ENCODE results near the gene BRK1. TPM values are rescaled to one million over a fixed set of nuclear protein-coding genes. Genes with fewer than 3 reads are reported as not detected.
"Not testable (repeated sequence)": the region's sequence is repeated elsewhere in the genome, so short reads cannot be mapped to it uniquely, and the experiment has no call there.

Gene BRK1
- total RNA-seq, 2 donors from 2014 or later, result 52.4 to 53.8 TPM

DNA sequence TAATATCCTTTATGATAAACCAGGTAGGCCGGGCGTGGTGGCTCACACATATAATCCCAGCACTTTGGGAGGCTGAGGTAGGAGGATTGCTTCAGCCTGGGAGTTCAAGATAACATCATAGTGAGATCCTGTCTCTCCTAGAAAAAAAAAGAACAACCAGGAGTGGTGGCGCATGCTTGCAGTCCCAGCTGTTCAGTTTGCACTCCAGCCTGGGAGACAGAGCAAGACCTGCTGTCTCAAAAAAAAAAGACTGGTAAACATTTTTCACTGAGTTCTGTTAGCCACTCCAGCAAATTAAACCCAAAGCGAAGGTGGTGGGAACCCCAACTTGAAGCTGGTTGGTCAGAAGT, 39.6 kb downstream of the BRK1 start:
- Mint-ChIP-seq H3K27ac (peak overlapping the region; percentile 41), H3K36me3 (ENCODE audit: low read depth) (no peaks in the 10 kb centered on the region)

DNA sequence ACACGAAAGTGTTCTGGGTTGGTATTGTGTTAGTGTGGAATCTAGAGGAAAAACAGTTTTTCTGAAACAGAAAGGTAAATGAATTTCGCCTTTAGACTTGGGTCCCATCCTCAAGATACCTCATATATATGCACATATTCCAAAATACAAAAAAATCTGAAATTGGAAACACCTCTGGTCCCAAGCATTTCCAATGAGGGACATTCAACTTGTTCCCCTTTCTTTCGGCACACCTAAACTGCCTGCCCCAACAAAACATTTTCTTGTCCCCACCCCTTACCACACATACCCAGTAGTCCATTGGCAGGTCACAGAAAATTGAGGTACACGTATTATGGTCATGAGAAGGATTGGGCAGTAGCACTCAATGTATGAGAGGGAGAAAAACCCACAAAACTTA, 40.2 kb downstream of the BRK1 start:
- Mint-ChIP-seq H3K36me3 (ENCODE audit: low read depth) (no peaks in the 10 kb centered on the region), H3K27ac (no peak overlapping the region), H3K4me1 (no peaks in the 10 kb centered on the region), H3K4me3 (no peak overlapping the region), H3K27me3 (no peaks in the 10 kb centered on the region)
- no peak for DNase-seq
- no peaks in the 10 kb centered on the region for H3K9me3 ChIP-seq (ENCODE audit: control insufficient read depth, low read length, poor library complexity, severe bottlenecking)
- ATAC-seq, result no peak

More for the DNA sequence above, 39.6 kb downstream of the BRK1 start:
- ATAC-seq (no peak), DNase-seq (no peak)
- H3K9me3 ChIP-seq (ENCODE audit: control insufficient read depth, low read length, poor library complexity, severe bottlenecking), result no peaks in the 10 kb centered on the region
- Mint-ChIP-seq H3K27me3 (no peaks in the 10 kb centered on the region), H3K4me3 (no peak overlapping the region), H3K4me1 (no peaks in the 10 kb centered on the region)

DNA sequence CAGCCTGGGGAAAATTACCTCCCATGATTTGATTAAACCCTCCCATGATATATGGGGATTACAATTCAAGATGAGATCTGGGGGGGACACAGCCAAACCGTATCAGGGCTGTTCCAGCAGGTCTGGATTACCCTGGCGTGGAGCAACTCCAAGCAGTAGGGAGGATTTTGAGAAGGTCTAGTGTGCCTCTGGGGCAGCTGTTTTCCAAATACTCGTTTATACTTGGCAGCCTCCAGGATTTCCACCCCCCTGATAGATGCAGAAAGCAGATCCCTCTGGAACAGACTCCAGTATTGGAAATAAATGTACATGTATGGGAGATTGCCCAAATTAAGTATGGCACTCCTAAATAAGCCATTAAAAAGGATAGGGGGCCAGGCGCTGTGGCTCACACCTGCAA, 41.6 kb downstream of the BRK1 start:
- H3K36me3 Mint-ChIP-seq (ENCODE audit: low read depth), result no peaks in the 10 kb centered on the region
- ATAC-seq, result no peak
- H3K27ac Mint-ChIP-seq, result no peak overlapping the region
- no peaks in the 10 kb centered on the region for H3K4me1 Mint-ChIP-seq
- no peak overlapping the region for H3K4me3 Mint-ChIP-seq
- no peaks in the 10 kb centered on the region for H3K27me3 Mint-ChIP-seq
- H3K9me3 ChIP-seq (ENCODE audit: control insufficient read depth, low read length, poor library complexity, severe bottlenecking), result no peaks in the 10 kb centered on the region
- no peak for DNase-seq

GRCh38 chr3:10158555-10158954, 43.1 kb downstream of the BRK1 start:
- not testable (repeated sequence) for H3K27ac Mint-ChIP-seq; H3K4me3 Mint-ChIP-seq; H3K4me1 Mint-ChIP-seq; H3K36me3 Mint-ChIP-seq (ENCODE audit: low read depth); H3K27me3 Mint-ChIP-seq; DNase-seq; ATAC-seq; H3K9me3 ChIP-seq (ENCODE audit: control insufficient read depth, low read length, poor library complexity, severe bottlenecking)

GRCh38 chr3:10160346-10160745, 44.9 kb downstream of the BRK1 start:
- no peak overlapping the region for H3K27ac Mint-ChIP-seq
- H3K4me3 Mint-ChIP-seq, result no peak overlapping the region
- DNase-seq, result no peak
- H3K4me1 Mint-ChIP-seq, result peaks cover 7% of the 10 kb centered on the region
- no peaks in the 10 kb centered on the region for H3K9me3 ChIP-seq (ENCODE audit: control insufficient read depth, low read length, poor library complexity, severe bottlenecking)
- ATAC-seq, result no peak
- H3K36me3 Mint-ChIP-seq (ENCODE audit: low read depth), result no peaks in the 10 kb centered on the region
- H3K27me3 Mint-ChIP-seq, result no peaks in the 10 kb centered on the region

DNA sequence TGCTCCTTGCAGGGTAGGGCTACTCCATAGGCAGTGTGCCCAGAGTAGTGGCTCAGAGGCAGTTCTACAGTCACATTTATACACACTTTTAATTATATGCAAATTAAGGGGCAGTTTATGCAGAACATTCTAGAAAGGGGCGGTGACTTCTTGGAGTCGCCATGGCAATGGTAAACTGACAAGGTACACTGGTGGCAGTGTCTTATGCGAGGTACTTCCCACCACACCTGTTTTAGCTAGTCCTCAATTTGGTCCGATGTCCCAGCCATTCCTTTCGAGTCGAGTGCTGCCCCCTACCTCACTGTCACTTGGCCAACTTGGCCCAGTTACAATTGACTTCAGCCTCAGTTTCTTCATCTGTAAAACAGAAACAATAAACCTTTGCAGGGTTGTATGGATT, 45.5 kb downstream of the BRK1 start:
- Mint-ChIP-seq H3K4me3 (no peak overlapping the region), H3K27ac (no peak overlapping the region), H3K4me1 (peaks cover 7% of the 10 kb centered on the region), H3K27me3 (no peaks in the 10 kb centered on the region), H3K36me3 (ENCODE audit: low read depth) (no peaks in the 10 kb centered on the region)
- H3K9me3 ChIP-seq (ENCODE audit: control insufficient read depth, low read length, poor library complexity, severe bottlenecking), result no peaks in the 10 kb centered on the region
- ATAC-seq (no peak), DNase-seq (no peak)

- no peak overlapping the region for H3K4me3 Mint-ChIP-seq
- H3K4me1 Mint-ChIP-seq, result peaks cover 14% of the 10 kb centered on the region
- no peaks in the 10 kb centered on the region for H3K36me3 Mint-ChIP-seq (ENCODE audit: low read depth)
- no peaks in the 10 kb centered on the region for H3K9me3 ChIP-seq (ENCODE audit: control insufficient read depth, low read length, poor library complexity, severe bottlenecking)
- ATAC-seq, result no peak
- H3K27me3 Mint-ChIP-seq, result no peaks in the 10 kb centered on the region
- no peak for DNase-seq
- no peak overlapping the region for H3K27ac Mint-ChIP-seq
These were observed 46.7 kb downstream of the BRK1 start for GRCh38 chr3:10162185-10162584.

DNA sequence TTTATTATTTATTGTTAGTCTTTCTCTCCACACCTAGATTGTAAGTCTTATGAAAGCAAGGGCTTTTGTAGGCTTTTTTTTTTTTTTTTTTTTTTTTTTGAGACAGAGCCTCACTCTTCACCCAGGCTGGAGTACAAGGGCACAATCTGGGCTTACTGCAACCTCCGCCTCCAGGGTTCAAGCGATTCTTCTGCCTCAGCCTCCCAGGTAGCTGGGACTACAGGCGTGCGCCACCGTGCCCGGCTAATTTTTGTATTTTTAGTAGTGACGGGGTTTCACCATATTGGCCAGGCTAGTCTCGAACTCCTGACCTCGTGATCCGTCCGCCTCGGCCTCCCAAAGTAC, 48.7 kb downstream of the BRK1 start:
- H3K36me3 Mint-ChIP-seq (ENCODE audit: low read depth); DNase-seq; ATAC-seq; H3K27ac Mint-ChIP-seq; H3K9me3 ChIP-seq (ENCODE audit: control insufficient read depth, low read length, poor library complexity, severe bottlenecking); H3K27me3 Mint-ChIP-seq: not testable (repeated sequence)
- Mint-ChIP-seq H3K4me1 (peaks cover 14% of the 10 kb centered on the region), H3K4me3 (peak overlapping the region; percentile 90)

DNA sequence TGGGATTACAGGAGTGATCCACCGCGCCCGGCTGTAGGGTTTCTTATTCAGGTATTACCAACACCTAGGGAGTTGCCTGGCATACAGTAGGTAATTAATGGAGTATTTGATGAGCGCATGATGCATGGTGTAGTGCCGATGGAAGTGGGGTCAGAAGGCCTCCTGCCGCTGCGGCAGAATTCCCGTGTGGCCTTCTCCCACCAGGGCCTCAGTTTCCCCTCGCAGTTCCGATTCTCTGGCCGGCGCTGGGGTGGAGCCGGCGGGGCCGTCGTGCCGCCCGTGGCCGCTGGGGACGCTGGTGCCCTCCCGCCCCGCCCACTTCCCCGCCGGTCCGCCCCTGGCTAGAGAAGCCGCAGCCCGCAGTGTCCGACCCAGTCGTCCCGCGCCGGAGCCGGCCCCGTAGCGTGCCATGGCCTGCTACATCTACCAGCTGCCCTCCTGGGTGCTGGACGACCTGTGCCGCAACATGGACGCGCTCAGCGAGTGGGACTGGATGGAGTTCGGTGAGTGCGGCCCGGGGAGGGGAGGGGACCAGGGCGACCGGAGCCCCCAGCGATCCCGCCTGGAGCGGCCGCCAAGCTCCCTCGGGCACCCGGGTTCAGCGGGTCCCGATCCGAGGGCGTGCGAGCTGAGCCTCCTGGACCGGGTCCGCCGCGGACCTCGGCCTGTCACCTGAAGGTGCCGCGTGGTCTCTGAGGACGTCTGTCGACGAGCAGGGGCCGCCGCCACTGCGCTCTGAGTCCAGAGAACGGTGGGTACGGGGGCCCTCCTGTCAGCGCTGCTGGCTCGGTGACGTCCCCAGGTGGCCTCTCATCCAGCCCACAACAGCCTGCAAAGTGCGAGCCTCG, 49.3 kb downstream of the BRK1 start, which contains the start of gene IRAK2:
Gene IRAK2 (plus strand): TSS at position 374 of the 848 bp plus-strand sequence. CDS start 36 bp downstream, at position 410.
- ATAC-seq, result peak; percentile 87
- H3K27ac Mint-ChIP-seq, result peak within 1 kb of the TSS; percentile 9
- H3K27me3 Mint-ChIP-seq, result no peaks in the 10 kb centered on the region
- no peaks in the 10 kb centered on the region for H3K36me3 Mint-ChIP-seq (ENCODE audit: low read depth)
- H3K4me1 Mint-ChIP-seq, result peaks cover 14% of the 10 kb centered on the region
- peak; percentile 32 to 63 (median 52) for DNase-seq
- H3K9me3 ChIP-seq (ENCODE audit: control insufficient read depth, low read length, poor library complexity, severe bottlenecking), result no peaks in the 10 kb centered on the region
- H3K4me3 Mint-ChIP-seq, result peak within 1 kb of the TSS; percentile 90

- Mint-ChIP-seq H3K36me3 (ENCODE audit: low read depth) (no peaks in the 10 kb centered on the region), H3K4me1 (peaks cover 14% of the 10 kb centered on the region), H3K4me3 (peak overlapping the region; percentile 75), H3K27ac (peak overlapping the region; percentile 86), H3K27me3 (no peaks in the 10 kb centered on the region)
- H3K9me3 ChIP-seq (ENCODE audit: control insufficient read depth, low read length, poor library complexity, severe bottlenecking), result no peaks in the 10 kb centered on the region
- DNase-seq (no peak), ATAC-seq (no peak)
These were observed 50.7 kb downstream of the BRK1 start for GRCh38 chr3:10166213-10166604.

- no peaks in the 10 kb centered on the region for H3K9me3 ChIP-seq (ENCODE audit: control insufficient read depth, low read length, poor library complexity, severe bottlenecking)
- H3K27ac Mint-ChIP-seq, result no peak overlapping the region
- H3K27me3 Mint-ChIP-seq, result no peaks in the 10 kb centered on the region
- peaks cover 12% of the 10 kb centered on the region for H3K4me1 Mint-ChIP-seq
- DNase-seq (no peak), ATAC-seq (no peak)
- H3K36me3 Mint-ChIP-seq (ENCODE audit: low read depth), result no peaks in the 10 kb centered on the region
- no peak overlapping the region for H3K4me3 Mint-ChIP-seq
These were observed 53.6 kb downstream of the BRK1 start for GRCh38 chr3:10169000-10169496.

DNA sequence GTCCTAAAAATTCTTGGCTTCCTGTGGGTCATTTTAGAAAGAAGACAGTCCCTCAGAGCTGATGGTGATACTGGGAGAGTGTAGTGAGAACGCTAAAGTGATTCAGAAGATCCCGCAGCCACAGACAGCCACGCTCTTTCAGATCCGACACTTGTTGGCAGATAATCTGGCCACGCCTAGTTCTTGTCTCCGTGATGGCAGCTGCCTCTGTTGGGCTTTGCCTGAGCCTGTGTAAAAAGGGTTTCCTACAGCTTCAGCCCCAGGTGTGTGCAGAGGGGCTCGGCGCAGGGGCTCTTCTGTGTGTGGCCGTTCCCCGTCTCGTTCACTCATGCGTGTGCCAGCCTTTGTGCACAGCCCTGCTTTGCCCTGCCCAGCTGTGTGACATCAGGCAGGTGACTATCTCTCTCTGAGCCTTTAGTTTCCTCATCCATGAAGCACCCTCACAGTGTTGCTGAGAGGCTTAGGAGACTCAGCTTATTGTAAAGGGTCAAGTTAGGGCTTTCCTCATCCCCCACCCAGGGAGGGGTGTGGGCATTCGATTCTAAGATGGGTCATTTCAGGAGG, 55.5 kb downstream of the BRK1 start:
- no peak overlapping the region for H3K27ac Mint-ChIP-seq
- no peak overlapping the region for H3K4me3 Mint-ChIP-seq
- H3K27me3 Mint-ChIP-seq, result no peaks in the 10 kb centered on the region
- peaks cover 12% of the 10 kb centered on the region for H3K4me1 Mint-ChIP-seq
- DNase-seq, result no peak
- ATAC-seq, result no peak
- no peaks in the 10 kb centered on the region for H3K36me3 Mint-ChIP-seq (ENCODE audit: low read depth)
- no peaks in the 10 kb centered on the region for H3K9me3 ChIP-seq (ENCODE audit: control insufficient read depth, low read length, poor library complexity, severe bottlenecking)

DNA sequence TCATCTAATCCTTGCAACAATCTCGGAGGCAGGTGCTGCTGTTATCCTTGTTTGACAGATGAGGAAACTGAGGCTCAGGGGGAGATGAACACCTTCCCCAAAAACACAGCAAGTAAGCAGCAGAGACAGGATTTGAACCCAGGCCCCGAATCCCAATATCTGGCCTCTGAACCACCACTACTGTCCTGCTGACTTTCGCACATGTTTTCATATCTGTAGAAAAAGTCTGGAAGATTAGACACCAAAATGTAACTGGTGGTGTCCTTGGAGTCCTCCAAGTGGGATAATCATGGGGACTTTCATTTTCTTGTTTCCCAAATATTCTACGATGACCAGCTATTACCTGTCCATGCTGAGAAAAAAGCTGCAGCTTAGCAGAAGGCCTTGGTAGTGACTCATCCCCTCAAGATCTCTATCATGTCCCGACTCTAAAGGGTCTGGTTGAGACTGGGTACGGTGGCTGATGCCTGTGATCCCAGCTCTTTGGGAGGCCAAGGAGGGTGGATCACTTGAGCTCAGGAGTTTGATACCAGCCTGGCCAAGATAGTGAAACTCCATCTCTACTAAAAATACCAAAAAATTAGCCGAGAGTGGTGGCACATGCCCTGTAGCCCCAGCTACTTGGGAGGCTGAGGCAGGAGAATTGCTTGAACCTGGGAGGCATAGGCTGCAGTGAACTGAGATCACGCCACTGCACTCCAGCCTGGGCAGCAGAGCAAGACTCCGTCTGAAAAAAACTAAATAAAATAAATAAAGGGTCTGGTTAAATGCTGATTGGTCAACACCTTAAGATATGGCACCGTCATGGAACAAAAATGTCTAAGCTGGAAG, 57.8 kb downstream of the BRK1 start:
- H3K4me3 Mint-ChIP-seq, result no peak overlapping the region

More for the DNA sequence above, 57.8 kb downstream of the BRK1 start:
- Mint-ChIP-seq H3K27ac (no peak overlapping the region), H3K27me3 (no peaks in the 10 kb centered on the region), H3K4me1 (peaks cover 7% of the 10 kb centered on the region), H3K36me3 (ENCODE audit: low read depth) (no peaks in the 10 kb centered on the region)
- DNase-seq (no peak), ATAC-seq (no peak)
- no peaks in the 10 kb centered on the region for H3K9me3 ChIP-seq (ENCODE audit: control insufficient read depth, low read length, poor library complexity, severe bottlenecking)

Measured in T-helper 17 cell (primary cell).